Inflammatory macrophage (primary cell): Measurements from ENCODE around the gene PARN.
A peak's percentile ranks its signal among the peaks of the same experiment; 100 is the strongest.

Experiments
- DNase-seq, 2 donors: peaks; one replicate each; pipeline ENCODE4 v3.0.0-alpha.2; 2020 to 2022

Gene PARN

DNA sequence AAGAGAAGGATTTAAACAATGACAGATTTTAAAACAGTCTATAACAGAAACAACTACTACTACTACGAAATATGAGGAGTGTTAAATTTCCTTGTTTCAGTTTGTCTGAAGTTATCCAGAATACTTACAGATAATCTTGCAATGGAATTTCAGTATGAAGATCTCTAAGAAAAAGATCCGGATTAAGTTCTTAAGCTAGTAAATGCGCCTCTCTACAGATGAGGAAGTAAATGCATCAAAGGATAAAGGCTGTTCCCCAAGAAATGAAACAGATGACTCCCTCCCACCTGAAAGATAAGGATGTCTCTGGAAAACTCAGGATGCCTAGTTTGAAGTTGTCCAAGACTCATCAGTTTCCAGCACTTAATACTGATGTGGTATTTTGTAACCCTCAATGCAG, 105.1 kb downstream of the PARN start:
- no peak for DNase-seq

GRCh38 chr16:14523632-14524031, 106.4 kb downstream of the PARN start:
- no peak for DNase-seq

DNA sequence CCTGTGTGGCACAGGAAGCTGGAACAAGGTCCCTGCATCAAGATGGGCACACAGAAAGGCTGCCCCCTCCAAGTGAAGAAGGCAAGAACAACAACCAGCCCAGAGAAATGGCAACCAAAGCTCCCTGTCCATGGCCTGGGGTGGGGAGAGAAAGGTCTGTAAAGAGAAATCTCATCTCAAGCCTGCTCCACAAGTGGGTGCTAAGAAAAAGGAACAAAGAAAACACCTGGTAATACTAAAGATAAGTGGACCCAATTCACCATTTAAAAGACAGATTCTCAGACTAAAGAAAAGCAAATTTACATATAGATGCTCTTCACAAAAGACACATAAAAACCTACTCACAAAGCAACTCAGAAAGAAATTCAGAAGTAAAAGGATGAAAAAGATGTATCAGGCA, 107.4 kb downstream of the PARN start:
- DNase-seq: no peak

DNA sequence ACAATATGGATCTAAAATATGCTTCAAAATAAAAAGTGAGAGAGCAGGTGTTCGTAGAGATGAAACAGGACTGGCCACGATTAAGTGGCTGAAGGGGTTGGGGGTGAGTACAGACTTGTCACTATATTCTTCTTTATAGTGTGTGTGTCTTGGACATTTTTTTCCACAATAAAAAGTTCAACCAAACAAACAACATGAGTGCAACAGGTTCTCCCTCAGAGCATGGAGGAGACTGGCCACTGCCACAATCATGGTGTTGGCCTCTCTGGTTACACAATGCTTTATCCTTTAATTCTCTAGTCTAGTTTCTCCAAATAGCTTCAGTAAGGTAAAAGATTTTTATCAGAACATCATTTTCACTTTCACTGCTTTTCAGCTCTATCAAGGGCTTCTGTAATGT, 109.3 kb downstream of the PARN start:
- DNase-seq: no peak

DNA sequence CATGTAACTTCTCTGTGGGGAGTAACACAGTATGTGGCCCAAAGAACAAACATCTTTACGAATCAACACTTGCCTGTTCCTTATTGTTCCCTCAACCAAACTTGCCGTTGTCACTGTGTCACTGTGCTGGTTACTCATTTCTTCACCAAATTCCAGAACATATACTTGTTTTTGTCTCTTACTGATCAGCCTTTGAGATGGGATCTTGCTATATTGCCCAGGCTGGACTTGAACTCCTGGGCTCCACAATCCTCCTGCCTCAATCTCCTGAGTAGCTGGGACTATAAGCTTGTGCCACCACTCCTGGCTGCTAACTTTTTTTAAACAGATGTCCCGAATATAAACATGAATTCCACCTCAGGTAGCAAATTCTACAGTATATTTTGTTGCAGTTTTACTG, 115.1 kb downstream of the PARN start:
- DNase-seq: no peak

DNA sequence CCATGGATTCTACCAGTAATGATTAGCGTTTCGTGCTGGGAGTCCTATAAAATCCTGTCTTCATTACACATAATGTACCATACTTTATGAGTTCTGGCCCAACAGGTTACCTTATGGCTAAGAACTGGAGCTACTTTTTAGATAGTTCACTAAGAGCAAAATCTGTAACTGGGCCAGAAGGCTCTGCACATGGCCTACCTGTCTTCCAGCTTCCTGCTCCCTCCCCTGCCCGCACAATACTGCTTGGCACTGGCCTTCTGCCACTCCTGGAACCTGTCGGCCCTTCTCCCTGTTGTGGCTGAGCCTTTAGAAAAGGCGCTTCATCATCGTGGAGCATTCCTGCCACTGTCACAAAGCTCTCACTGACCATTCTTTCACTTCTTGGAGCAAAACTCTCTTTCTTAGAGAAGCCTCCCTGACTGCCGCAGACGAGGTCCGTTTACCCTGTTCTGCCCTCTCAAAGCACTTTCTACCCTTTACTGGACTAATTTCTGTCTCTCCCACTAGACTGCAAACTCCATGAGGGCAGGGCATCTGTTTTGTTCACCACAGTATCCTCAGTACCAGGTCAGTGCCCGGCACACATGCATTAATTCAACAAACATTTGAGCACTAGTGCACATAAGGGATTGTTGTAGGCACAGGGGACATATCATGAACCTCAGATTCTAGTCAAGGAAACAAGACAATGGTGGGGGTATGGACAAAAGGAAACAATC, 116.5 kb downstream of the PARN start:
- no peak for DNase-seq

GRCh38 chr16:14511800-14512135, 118.3 kb downstream of the PARN start:
- no peak for DNase-seq

- no peak for DNase-seq
These were observed 118.9 kb downstream of the PARN start for GRCh38 chr16:14510939-14511799.

- DNase-seq: no peak
These were observed 119.5 kb downstream of the PARN start for GRCh38 chr16:14510581-14510938.

GRCh38 chr16:14509675-14510132, 120.4 kb downstream of the PARN start:
- DNase-seq: no peak

GRCh38 chr16:14509055-14509454, 121.0 kb downstream of the PARN start:
- no peak for DNase-seq

DNA sequence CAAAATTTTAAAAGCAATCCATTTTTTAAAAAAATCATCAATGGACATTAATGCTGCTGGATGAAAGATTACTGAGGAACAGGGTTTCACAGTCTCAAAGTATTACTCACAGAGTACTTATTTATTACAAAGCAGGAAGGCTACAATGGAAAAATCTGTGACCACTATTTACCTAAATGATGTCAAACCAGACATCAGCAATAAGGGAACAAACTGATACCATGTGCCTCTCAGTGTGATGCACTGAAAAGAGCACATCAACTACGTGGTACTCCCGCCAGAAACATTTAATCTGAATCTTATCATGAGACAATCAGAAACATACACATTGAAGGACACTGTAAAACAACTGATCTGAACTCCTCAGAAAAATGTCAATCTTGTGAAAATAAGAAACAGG, 124.2 kb downstream of the PARN start:
- DNase-seq: no peak

DNA sequence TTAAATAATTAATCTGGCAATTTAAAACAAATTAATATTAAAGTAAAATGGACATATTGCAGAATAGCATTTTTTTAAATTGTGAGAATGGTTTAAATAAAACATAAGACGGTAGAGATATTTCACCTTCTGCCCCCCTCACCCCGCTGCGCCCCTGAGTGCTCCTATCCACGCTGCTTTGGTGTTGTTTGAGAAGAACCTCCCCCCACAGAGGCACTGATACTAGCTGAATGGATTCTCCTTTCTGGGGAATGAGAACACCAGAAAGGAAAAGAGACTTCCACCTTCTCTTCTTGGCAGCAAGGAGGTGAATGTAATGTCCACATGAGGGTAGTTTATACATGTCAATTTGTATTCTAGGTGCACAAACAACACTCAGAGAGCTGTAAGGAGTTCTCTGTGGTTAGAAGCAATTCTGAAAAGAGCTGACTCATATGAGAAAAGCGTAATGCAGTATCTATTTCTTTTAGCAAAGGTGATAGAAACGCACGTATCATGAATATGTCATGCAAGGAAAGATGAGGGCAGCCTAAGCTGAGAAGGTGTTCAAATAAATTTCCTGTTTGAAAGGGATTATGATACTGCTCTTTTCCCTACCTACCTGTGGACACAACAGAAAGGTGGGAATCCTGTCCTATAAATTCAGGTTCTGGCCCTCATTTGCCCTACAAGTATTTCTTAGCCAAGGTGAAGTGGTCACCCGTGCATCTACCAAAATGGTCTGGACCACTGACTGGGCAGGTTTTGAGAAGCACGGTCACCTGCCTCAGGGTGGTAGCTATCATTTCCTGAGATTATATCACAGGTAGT, 126.9 kb downstream of the PARN start:
- no peak for DNase-seq

DNA sequence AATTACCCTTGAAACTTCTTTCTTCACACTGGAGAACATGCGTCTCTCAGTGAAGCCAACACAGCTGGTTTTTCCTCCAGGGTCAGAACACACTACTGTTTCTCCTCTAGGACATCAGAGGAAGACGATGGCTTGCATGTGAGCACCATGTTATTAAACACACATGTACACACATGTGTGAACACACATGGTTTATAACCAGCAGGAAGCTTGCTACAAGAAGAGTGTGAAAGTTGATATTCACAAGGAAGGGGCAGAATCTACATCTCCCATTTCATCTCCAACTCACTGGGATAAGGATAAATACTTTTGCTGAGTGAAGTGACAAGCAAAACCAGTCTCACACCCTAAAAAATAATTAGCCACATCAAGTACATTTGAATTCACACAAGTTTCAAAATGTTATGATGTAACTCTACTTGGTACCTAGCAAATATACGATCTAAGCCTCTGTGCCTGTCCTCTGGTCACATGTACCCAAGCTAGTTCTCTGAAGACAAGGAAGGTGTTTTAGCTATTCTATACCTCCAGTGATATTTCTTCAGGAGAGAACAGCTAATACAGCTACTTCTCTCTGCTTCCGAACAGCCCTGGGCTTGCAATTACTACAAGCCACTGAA, 127.7 kb downstream of the PARN start:
- DNase-seq: no peak

- DNase-seq: peak in 1 of 2 donors; percentile 8
These were observed 128.5 kb downstream of the PARN start for GRCh38 chr16:14501331-14502255.

GRCh38 chr16:14500791-14501190, 129.3 kb downstream of the PARN start:
- no peak for DNase-seq

GRCh38 chr16:14499110-14499509, 130.9 kb downstream of the PARN start:
- no peak for DNase-seq

- DNase-seq: no peak
These were observed 132.6 kb downstream of the PARN start for GRCh38 chr16:14497245-14498082.

- DNase-seq: no peak
These were observed 133.3 kb downstream of the PARN start for GRCh38 chr16:14496786-14497185.

GRCh38 chr16:14496047-14496770, 133.9 kb downstream of the PARN start:
- no peak for DNase-seq
